ENCODE results near the gene TPMT. TPM values are rescaled to one million over a fixed set of nuclear protein-coding genes. Genes with fewer than 3 reads are reported as not detected.
"Not testable (repeated sequence)": the region's sequence is repeated elsewhere in the genome, so short reads cannot be mapped to it uniquely, and the experiment has no call there.

The TPMT gene
- 5.4 TPM for polyA plus RNA-seq (ENCODE audit: insufficient read length)

DNA sequence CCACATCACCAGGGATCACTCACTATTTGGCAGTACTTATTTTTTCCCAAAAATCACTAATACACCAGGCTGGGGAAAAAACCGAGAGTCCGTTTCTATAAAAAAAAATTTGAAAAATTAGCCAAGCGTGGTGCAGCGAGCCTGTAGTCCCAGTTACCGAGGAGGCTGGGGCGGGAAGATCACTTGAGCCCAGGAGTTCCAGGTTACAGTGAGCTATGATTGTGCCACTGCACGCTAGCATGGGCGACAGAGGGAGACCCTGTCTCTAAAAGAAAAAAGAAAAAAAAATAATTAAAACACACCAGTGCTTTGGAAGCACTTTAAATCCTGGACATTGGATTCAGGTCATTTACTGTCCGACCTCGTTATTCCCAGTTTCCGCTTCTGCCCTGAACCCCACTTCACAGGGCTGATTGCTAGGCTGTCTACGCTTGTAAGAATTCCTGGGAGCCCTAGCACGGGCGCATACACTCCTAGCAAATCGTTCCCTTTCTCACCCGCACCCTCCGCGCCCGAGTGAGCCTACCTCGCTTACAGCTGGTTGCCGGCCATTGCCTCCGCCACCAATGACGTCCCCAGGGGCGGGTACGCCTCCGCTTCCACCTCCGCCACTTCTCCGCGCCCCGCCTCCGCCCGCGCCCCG is at the start of gene TPMT:
TSS of gene TPMT (minus strand) at position 571 of the 643 bp plus-strand sequence. CDS start 5,950 bp downstream, outside the sequence.
- no peak for DNase-seq (ENCODE audit: low read depth)

- no peak for DNase-seq (ENCODE audit: low read depth)
These were observed 48.9 kb upstream of the TPMT start for GRCh38 chr6:18203786-18204185.

DNA sequence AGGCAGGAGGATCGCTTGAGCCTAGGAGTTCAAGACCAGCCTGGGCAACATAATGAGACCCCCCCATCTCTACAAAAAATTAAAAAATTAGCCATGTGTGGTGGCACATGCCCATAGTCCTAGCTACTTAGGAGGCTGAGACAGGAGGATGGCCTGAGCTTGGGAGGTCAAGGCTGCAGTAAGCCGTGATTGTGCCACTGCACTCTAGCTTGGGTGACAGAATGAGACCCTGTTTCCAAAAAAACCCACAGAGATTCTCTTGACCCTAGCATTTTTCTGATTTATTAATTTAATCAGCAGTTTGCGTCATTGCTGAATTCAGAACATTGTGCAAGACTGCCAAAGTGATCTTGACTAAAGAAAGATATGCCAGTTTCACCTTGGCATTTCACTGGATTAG is 37.1 kb upstream of the TPMT start:
- DNase-seq (ENCODE audit: low read depth) = no peak

- no peak for DNase-seq (ENCODE audit: low read depth)
These were observed 34.3 kb upstream of the TPMT start for GRCh38 chr6:18189196-18189595.

- DNase-seq (ENCODE audit: low read depth) = no peak
These were observed 32.8 kb upstream of the TPMT start for GRCh38 chr6:18187701-18188100.

GRCh38 chr6:18186540-18187250 is 31.8 kb upstream of the TPMT start:
- DNase-seq (ENCODE audit: low read depth) = no peak

DNA sequence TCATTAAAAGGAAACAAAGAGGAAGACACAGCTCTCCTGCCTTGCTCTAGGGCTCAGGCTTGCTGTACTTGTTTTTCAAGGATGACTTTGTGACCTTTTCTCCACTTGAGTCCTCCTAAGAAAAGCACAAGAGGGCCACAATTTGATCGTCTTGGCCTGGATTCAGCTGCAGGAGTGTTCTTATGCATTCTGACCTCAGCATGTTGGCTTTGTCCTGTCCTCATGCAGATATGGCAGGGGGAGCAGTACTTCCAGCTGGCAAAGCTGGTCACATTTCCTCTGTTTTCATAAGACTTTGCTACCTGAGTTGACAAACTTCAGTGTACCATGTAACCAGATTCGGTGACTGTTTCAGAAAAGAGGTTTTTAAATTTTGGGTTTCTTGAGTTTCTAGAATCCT is 31.2 kb upstream of the TPMT start:
- DNase-seq (ENCODE audit: low read depth) = no peak

DNA sequence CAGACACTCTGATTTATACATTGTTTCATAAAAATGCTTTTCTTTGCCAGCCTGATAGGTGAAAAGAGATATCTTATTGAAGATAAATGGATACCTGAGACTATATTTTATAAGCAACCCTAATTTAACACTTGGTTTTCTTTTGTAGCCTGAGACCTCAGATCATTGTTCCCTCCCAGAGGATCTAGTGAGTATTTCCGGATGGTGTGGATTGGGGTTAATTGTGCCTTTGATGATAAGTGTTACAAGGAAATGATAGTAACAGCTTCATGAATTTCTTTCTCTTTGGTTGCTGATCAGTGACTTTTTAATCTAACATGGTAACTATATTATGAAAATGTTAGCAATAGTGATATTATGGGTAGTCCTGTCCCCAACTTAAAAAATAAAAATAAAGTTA is 30.7 kb upstream of the TPMT start:
- no peak for DNase-seq (ENCODE audit: low read depth)

DNA sequence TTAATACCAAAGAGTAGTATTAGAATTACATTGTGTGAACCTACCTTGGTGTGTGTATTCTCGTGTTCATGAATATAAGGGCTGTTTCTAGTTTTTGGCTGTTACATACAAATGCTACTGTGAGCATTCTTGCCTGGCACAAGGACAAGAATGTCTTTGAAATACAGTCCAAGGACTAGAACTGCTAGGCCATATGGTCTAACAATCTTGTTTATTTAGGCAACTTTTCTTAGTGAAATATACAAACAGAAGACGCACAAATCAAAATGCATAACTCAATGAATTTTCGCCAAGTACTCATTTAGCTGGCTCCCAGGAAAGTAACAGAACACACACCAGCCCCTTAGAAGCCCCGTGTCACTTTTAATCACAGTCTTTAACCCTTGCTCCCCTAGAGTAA is 28.9 kb upstream of the TPMT start:
- no peak for DNase-seq (ENCODE audit: low read depth)

- DNase-seq (ENCODE audit: low read depth) = no peak
These were observed 27.7 kb upstream of the TPMT start for GRCh38 chr6:18182568-18182967.

DNA sequence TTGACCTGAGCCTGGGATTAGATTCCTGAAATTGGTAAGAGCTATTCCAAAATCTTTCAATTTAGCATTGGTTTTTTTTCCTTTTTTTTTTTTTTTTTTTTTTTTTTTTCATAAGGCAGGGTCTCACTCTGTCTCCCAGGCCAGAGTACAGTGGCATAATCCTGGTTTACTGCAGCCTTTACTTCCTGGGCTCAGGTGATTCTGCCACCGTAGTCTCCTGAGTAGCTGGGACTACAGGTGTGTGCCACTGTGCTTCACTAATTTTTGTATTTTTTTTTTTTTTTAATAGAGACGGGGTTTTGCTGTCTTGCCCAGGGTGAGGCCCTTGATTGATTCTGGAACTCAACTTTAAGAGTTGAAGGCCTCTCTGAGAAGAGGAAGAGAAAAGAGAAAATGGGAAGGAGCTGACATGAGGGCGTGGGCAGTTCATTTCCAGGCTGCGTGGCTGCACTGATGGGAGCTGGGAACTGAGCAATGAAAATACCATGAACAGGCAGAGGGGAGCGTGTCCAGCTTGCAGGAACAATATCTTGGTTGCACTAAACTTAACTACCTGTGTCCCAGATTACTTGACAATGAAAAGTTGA is 25.0 kb upstream of the TPMT start:
- DNase-seq (ENCODE audit: low read depth) = no peak

DNA sequence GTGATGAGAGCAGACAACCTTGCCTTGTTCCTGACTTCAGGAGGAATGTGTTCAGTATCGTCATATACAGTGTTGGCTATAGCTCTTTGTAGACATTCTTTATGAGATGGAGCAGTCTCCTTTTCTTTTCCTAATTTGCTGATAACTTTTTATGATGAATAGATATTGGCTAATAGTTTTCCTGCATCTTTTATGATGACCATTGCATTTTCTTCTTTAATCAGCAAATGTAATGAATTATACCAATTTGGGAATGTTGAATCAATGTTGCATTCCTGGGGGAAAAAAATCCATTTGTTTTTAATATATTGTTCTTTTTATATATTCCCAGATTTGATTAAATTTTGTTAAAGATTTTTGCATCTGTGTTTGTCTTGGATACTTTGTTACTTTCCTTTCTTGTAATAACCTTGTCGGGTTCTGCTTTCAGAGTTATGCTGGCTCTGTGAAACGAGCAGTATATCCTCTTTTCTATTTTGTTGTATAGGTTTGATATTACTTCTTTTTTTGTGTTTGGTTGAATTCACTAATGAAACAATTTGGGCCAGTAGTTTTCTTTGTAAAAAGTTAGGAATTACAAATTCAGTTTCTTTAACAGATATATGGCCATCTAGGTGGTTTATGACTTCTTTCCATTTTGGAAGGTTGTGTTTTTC is 24.2 kb upstream of the TPMT start:
- DNase-seq (ENCODE audit: low read depth) = no peak

GRCh38 chr6:18177286-18177965 is 22.5 kb upstream of the TPMT start:
- no peak for DNase-seq (ENCODE audit: low read depth)

- DNase-seq (ENCODE audit: low read depth) = not testable (repeated sequence)
These were observed 21.3 kb upstream of the TPMT start for GRCh38 chr6:18176198-18176597.

DNA sequence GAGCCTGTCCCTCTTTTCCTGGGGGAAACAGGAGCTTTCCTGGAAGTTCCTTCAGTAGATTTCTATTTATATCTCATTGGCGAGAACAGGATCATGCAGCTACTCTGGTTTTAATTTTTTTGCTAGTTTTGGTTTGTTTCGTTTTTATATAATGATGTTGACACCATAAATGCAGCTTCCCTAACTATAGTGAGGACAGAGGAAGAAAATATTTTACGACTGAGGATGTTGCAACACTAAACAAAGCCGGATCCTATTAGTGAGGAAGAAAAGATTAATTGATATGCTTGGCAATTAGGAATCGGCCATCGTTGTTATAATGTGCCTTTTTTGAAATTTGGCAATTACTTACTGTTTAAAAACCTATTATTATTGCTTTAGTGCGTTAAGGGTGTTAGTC is 17.0 kb upstream of the TPMT start:
- DNase-seq (ENCODE audit: low read depth) = no peak

DNA sequence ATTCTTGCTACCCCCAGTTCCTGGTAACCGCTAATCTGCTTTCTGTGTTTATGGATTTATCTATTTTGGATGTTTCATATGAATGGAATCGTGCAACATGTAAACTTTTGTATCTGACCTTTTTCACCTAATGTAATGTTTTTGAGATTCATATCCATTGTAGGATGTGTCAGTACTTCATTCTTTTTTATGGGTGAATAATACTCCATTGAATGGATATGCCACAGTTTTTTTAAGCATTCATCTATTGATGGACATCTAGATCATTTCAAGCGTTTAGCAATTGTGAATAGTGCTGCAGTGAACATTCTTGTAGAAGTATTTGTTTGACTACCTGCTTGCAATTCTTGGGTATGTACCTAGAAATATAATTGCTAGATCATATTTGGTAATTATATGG is 13.4 kb upstream of the TPMT start:
- DNase-seq (ENCODE audit: low read depth) = no peak

GRCh38 chr6:18166312-18167036 is 11.6 kb upstream of the TPMT start:
- DNase-seq (ENCODE audit: low read depth) = no peak

GRCh38 chr6:18165751-18166150 is 10.9 kb upstream of the TPMT start:
- DNase-seq (ENCODE audit: low read depth) = no peak

- DNase-seq (ENCODE audit: low read depth) = no peak
These were observed 7.5 kb upstream of the TPMT start for GRCh38 chr6:18162401-18162800.

DNA sequence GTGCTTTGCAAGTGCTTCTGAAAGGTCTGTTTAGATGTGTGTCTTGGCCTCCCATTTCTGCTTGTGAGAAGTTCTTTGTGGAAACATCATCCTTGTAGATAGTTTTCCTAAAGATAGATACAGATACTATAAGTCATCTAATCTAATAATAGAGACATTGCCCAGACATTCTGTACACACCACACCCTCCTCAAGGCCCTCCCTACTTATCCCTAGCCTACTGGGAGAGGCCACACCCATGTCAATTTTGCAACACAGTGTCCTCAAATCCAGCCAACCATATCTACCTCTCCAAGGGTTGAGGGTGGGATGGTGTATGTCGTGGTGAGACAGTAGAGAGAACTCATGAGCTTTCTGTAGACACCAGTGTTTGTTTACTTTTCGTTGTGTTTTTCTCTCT is 6.6 kb upstream of the TPMT start:
- DNase-seq (ENCODE audit: low read depth) = no peak

DNA sequence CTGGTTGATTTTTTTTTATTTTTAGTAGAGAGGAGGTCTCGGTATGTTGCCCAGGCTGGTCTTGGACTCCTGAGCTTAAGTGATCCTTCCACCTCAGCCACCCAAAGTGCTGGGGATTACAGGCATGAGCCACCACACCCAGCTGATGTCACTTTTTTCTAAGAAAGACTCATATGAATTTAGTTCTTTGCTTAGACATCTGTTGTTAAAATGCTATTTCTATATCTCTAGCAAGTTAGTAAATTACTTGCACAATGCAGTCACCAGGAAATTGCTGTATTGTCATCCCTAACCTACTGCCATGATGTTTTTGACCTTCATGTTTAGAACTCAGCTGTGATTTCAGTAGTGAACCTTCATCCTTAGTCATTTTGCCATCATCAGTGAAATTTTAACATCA is 6.0 kb upstream of the TPMT start:
- no peak for DNase-seq (ENCODE audit: low read depth)
